DMS153 treated with DMSO at 0.1 percent for 48 hours (cell line): Measurements from ENCODE around the gene CEBPB.

Source experiments
- DNase-seq: peaks from one replicate; lab custom pipeline; 2025; ENCODE audit not compliant: unreplicated experiment; lab: John Stamatoyannopoulos, UW

CEBPB gene

GRCh38 chr20:50210066-50210619 is 19.5 kb downstream of the CEBPB start:
- DNase-seq, result no peak

- no peak for DNase-seq
Observed at GRCh38 chr20:50211091-50211490, 20.5 kb downstream of the CEBPB start.

GRCh38 chr20:50213531-50214106 is 23.0 kb downstream of the CEBPB start:
- no peak for DNase-seq

- DNase-seq, result no peak
Observed at GRCh38 chr20:50214226-50215024, 23.8 kb downstream of the CEBPB start.

- DNase-seq, result no peak
Observed at GRCh38 chr20:50215101-50215690, 24.6 kb downstream of the CEBPB start.

GRCh38 chr20:50215926-50216325 is 25.3 kb downstream of the CEBPB start:
- no peak for DNase-seq

- no peak for DNase-seq
Observed at GRCh38 chr20:50216543-50217206, 26.0 kb downstream of the CEBPB start.

- DNase-seq, result no peak
Observed at GRCh38 chr20:50217207-50217949, 26.7 kb downstream of the CEBPB start.

- no peak for DNase-seq
Observed at GRCh38 chr20:50218987-50219435, 28.4 kb downstream of the CEBPB start.

- no peak for DNase-seq
Observed at GRCh38 chr20:50219600-50219999, 29.0 kb downstream of the CEBPB start.

GRCh38 chr20:50220093-50220893 is 29.7 kb downstream of the CEBPB start:
- DNase-seq, result no peak

GRCh38 chr20:50220894-50221365 is 30.3 kb downstream of the CEBPB start:
- no peak for DNase-seq

- DNase-seq, result no peak
Observed at GRCh38 chr20:50221501-50222308, 31.1 kb downstream of the CEBPB start.

- no peak for DNase-seq
Observed at GRCh38 chr20:50222309-50223038, 31.8 kb downstream of the CEBPB start.

GRCh38 chr20:50223039-50224005 is 32.7 kb downstream of the CEBPB start:
- no peak for DNase-seq

GRCh38 chr20:50224052-50224451 is 33.4 kb downstream of the CEBPB start:
- DNase-seq, result no peak
